ENCODE measurements around the gene TP53I11. TPM values are rescaled to one million over a fixed set of nuclear protein-coding genes. Genes with fewer than 3 reads are reported as not detected.

The TP53I11 gene
- total and polyA plus RNA-seq, 9 of the 15 experiments (the other 6 are each of a cell fraction or from before 2014, with no cell fraction given): 0.14 to 2.5 (median 1.2) TPM; not detected in 2

DNA sequence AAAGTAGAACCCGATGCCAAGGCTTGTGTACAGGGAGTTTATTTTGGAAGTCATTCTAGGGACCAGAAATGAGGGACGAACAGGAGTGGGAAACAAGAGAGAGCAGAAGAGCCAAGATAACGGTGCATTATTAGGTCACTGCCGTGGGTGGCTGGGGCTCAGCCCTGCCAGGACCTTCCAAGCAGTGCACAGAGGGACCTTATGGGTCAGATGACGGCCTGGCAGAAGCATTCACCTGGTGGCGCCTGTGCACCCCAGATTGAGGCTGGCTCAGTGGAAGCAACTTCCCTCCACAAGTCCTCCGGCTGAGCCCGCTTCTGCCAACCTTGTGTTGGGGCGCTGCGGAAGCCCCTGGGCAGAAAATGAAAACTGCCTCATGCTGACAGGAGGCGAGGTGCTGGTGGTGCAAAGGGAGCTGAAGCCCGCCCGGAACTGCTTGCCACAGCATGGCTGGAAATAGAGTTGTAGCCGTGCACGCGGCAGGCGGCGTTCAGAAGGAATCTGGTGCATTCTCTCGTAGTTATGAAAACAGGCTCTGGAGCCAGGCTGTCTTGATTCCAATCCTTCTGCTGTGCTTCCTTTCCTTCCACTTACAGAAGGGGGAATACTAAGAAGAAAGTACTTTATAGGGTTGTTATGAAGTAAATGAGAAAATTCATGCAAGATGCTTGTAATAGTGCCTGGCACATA, 22.2 kb upstream of the TP53I11 start (continued):
- TF ChIP-seq, protein P1, sequence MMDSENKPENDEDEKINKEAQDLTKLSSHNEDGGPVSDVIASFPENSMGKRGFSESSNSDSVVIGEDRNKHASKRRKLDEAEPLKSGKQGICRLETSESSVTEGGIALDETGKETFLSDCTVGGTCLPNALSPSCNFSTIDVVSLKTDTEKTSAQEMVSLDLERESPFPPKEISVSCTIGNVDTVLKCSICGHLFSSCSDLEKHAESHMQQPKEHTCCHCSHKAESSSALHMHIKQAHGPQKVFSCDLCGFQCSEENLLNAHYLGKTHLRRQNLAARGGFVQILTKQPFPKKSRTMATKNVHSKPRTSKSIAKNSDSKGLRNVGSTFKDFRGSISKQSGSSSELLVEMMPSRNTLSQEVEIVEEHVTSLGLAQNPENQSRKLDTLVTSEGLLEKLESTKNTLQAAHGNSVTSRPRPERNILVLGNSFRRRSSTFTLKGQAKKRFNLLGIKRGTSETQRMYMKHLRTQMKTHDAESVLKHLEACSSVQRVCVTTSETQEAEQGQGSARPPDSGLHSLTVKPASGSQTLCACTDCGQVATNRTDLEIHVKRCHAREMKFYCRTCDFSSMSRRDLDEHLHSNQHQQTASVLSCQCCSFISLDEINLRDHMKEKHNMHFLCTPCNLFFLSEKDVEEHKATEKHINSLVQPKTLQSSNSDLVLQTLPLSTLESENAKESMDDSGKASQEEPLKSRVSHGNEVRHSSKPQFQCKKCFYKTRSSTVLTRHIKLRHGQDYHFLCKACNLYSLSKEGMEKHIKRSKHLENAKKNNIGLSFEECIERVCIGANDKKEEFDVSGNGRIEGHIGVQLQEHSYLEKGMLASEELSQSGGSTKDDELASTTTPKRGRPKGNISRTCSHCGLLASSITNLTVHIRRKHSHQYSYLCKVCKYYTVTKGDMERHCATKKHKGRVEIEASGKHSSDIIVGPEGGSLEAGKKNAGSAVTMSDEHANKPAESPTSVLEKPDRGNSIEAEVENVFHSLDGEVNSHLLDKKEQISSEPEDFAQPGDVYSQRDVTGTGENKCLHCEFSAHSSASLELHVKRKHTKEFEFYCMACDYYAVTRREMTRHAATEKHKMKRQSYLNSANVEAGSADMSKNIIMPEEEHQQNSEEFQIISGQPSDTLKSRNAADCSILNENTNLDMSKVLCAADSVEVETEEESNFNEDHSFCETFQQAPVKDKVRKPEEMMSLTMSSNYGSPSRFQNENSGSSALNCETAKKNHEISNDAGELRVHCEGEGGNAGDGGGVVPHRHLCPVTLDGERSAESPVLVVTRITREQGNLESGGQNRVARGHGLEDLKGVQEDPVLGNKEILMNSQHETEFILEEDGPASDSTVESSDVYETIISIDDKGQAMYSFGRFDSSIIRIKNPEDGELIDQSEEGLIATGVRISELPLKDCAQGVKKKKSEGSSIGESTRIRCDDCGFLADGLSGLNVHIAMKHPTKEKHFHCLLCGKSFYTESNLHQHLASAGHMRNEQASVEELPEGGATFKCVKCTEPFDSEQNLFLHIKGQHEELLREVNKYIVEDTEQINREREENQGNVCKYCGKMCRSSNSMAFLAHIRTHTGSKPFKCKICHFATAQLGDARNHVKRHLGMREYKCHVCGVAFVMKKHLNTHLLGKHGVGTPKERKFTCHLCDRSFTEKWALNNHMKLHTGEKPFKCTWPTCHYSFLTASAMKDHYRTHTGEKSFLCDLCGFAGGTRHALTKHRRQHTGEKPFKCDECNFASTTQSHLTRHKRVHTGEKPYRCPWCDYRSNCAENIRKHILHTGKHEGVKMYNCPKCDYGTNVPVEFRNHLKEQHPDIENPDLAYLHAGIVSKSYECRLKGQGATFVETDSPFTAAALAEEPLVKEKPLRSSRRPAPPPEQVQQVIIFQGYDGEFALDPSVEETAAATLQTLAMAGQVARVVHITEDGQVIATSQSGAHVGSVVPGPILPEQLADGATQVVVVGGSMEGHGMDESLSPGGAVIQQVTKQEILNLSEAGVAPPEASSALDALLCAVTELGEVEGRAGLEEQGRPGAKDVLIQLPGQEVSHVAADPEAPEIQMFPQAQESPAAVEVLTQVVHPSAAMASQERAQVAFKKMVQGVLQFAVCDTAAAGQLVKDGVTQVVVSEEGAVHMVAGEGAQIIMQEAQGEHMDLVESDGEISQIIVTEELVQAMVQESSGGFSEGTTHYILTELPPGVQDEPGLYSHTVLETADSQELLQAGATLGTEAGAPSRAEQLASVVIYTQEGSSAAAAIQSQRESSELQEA (IDR thresholded peaks at IDR 0.05; ENCODE audit: low read depth): no peak
- no peak for TF ChIP-seq ZNF57 (CRISPR knock-in tag; IDR thresholded peaks at IDR 0.05)
- no peak for TF ChIP-seq E2F3 (CRISPR knock-in tag; IDR thresholded peaks at IDR 0.05)
- no peak for TF ChIP-seq BACH1 (tag; IDR thresholded peaks at IDR 0.05)
- no peak for TF ChIP-seq LARP7 (IDR thresholded peaks at IDR 0.05)
- no peak for TF ChIP-seq HIVEP1 (CRISPR knock-in tag; IDR thresholded peaks at IDR 0.05)
- TF ChIP-seq, protein P2, sequence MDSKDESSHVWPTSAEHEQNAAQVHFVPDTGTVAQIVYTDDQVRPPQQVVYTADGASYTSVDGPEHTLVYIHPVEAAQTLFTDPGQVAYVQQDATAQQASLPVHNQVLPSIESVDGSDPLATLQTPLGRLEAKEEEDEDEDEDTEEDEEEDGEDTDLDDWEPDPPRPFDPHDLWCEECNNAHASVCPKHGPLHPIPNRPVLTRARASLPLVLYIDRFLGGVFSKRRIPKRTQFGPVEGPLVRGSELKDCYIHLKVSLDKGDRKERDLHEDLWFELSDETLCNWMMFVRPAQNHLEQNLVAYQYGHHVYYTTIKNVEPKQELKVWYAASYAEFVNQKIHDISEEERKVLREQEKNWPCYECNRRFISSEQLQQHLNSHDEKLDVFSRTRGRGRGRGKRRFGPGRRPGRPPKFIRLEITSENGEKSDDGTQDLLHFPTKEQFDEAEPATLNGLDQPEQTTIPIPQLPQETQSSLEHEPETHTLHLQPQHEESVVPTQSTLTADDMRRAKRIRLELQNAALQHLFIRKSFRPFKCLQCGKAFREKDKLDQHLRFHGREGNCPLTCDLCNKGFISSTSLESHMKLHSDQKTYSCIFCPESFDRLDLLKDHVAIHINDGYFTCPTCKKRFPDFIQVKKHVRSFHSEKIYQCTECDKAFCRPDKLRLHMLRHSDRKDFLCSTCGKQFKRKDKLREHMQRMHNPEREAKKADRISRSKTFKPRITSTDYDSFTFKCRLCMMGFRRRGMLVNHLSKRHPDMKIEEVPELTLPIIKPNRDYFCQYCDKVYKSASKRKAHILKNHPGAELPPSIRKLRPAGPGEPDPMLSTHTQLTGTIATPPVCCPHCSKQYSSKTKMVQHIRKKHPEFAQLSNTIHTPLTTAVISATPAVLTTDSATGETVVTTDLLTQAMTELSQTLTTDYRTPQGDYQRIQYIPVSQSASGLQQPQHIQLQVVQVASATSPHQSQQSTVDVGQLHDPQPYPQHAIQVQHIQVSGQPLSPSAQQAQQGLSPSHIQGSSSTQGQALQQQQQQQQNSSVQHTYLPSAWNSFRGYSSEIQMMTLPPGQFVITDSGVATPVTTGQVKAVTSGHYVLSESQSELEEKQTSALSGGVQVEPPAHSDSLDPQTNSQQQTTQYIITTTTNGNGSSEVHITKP (IDR thresholded peaks at IDR 0.05; ENCODE audit: partially characterized antibody): no peak
- no peak for TF ChIP-seq TGIF2 (CRISPR knock-in tag; IDR thresholded peaks at IDR 0.05)

All from K562 (cell line).